A673 (cell line): ENCODE measurements around the gene SLIT3. TPM values are rescaled to one million over a fixed set of nuclear protein-coding genes. Genes with fewer than 3 reads are reported as not detected.
"Not testable (repeated sequence)": the region's sequence is repeated elsewhere in the genome, so short reads cannot be mapped to it uniquely, and the experiment has no call there.

Source experiments
- BruUV-seq: library from RNA; stranded (reverse); fragments of 400-500 nt; replicated peaks from 2 replicates; lab custom pipeline; 2021; lab: Mats Ljungman, UMichigan
- CTCF ChIA-PET: fragments of 300-600 bp; sonication (Branson Sonifier 250); formaldehyde crosslinking; loops from one replicate; lab custom pipeline; 2022; ENCODE audit warnings: antibody characterized with exemption; lab: Charles Lee
- POLR2A ChIA-PET: fragments of 300-600 bp; sonication (Branson Sonifier 250); formaldehyde crosslinking; loops from one replicate; lab custom pipeline; 2022; ENCODE audit warnings: antibody characterized with exemption; ENCODE audit not compliant: low non-redundant PET; lab: Charles Lee
- DNase-seq: peaks from one replicate; pipeline ENCODE4 v3.0.0-alpha.2; 2015; ENCODE audit warnings: low spot score
- H3K27ac ChIP-seq: fragments of 200-600 bp; sonication (generic); 2 replicates; pipeline ENCODE4 v1.5.1; 2016; ENCODE audit warnings: mixed run types, low read depth, mild to moderate bottlenecking, mixed read lengths, antibody characterized with exemption, low read length; ENCODE audit not compliant: poor library complexity, severe bottlenecking
- H3K27me3 ChIP-seq: fragments of 200-600 bp; sonication (generic); replicated peaks from 2 replicates; pipeline ENCODE4 v1.6.1; 2017; ENCODE audit warnings: mixed run types, low read depth, mild to moderate bottlenecking, mixed read lengths, antibody characterized with exemption, low read length; ENCODE audit not compliant: insufficient read depth, poor library complexity
- H3K36me3 ChIP-seq: fragments of 200-600 bp; sonication (generic); 2 replicates; pipeline ENCODE4 v1.6.1; 2016; ENCODE audit warnings: mixed run types, mild to moderate bottlenecking, mixed read lengths, antibody characterized with exemption, low read length; ENCODE audit not compliant: insufficient read depth, poor library complexity, severe bottlenecking
- H3K4me1 ChIP-seq: fragments of 200-600 bp; sonication (generic); 2 replicates; pipeline ENCODE4 v1.6.1; 2017; ENCODE audit warnings: mixed run types, mild to moderate bottlenecking, mixed read lengths, antibody characterized with exemption, low read length; ENCODE audit not compliant: insufficient read depth, poor library complexity, severe bottlenecking
- H3K4me3 ChIP-seq: fragments of 200-600 bp; sonication (generic); 2 replicates; pipeline ENCODE4 v1.5.1; 2016; ENCODE audit warnings: low read depth, mixed run types, mild to moderate bottlenecking, mixed read lengths, low read length; ENCODE audit not compliant: poor library complexity, severe bottlenecking
- H3K9me3 ChIP-seq: fragments of 200-600 bp; sonication (generic); 2 replicates; pipeline ENCODE4 v1.6.1; 2016; ENCODE audit warnings: mixed run types, low read depth, mild to moderate bottlenecking, mixed read lengths, antibody characterized with exemption, low read length; ENCODE audit not compliant: poor library complexity, severe bottlenecking
- EZH2 ChIP-seq: fragments of 200-600 bp; sonication (generic); IDR thresholded peaks from 2 replicates; pipeline ENCODE4 v1.6.1; 2017; ENCODE audit warnings: borderline replicate concordance, low read depth, mild to moderate bottlenecking, mixed read lengths, antibody characterized with exemption, low read length; ENCODE audit not compliant: poor library complexity, severe bottlenecking
- intact Hi-C: fragments of 100-400 bp; cut with micrococcal nuclease; formaldehyde crosslinking; loops from one replicate; pipeline ENCODE4 v1.10.0; 2022; ENCODE audit not compliant: unreplicated experiment
- total RNA-seq: library from RNA; stranded (reverse); gene quantifications from 2 replicates; pipeline ENCODE4 v1.2.3, GENCODE V29; 2021
- TF ChIP-seq, protein P1 (sequence below): fragments of 300-800, 200-600 bp; sonication (generic); conservative IDR thresholded peaks from 2 replicates; pipeline ENCODE4 v1.5.1; 2017; ENCODE audit warnings: low read depth, mild to moderate bottlenecking, antibody characterized with exemption, low read length, moderate library complexity, mixed read lengths

Gene SLIT3
- total RNA-seq, 1 experiment from 2014 or later, result not detected

DNA sequence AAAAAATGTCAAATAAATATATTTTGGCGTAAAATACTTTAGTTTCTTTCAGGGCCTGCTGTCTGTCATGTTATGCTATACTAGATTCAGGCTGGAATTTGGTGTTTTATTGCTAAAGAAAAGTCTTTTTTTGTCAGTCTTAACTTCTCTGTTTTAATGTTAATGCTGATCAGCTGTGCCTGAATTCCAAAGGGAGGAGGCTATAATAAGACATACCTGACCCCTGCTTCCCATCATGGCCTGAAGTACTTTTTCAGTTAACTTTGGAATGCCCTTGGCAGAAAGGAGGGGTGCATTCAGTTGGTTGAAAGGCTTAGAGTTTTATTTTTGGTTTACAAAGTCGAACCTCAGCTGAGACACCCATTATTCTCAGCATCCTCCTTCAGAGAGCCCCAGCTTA, 663.7 kb downstream of the SLIT3 start:
- Histone ChIP-seq H3K4me3 (no peak overlapping the region), H3K9me3 (no peaks in the 10 kb centered on the region), H3K27me3 (no peaks in the 10 kb centered on the region), H3K4me1 (no peaks in the 10 kb centered on the region), H3K27ac (no peak overlapping the region), H3K36me3 (no peaks in the 10 kb centered on the region)
- no TSS peak for BruUV-seq
- ChIA-PET POLR2A (no interaction called here), CTCF (no interaction called here)
- DNase-seq, result no peak
- intact Hi-C loops, result no loop called here
- TF ChIP-seq EZH2, result no peak
- TF ChIP-seq, protein P1, sequence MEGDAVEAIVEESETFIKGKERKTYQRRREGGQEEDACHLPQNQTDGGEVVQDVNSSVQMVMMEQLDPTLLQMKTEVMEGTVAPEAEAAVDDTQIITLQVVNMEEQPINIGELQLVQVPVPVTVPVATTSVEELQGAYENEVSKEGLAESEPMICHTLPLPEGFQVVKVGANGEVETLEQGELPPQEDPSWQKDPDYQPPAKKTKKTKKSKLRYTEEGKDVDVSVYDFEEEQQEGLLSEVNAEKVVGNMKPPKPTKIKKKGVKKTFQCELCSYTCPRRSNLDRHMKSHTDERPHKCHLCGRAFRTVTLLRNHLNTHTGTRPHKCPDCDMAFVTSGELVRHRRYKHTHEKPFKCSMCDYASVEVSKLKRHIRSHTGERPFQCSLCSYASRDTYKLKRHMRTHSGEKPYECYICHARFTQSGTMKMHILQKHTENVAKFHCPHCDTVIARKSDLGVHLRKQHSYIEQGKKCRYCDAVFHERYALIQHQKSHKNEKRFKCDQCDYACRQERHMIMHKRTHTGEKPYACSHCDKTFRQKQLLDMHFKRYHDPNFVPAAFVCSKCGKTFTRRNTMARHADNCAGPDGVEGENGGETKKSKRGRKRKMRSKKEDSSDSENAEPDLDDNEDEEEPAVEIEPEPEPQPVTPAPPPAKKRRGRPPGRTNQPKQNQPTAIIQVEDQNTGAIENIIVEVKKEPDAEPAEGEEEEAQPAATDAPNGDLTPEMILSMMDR, result no peak

GRCh38 chr5:168630958-168631357, 670.0 kb downstream of the SLIT3 start:
- CTCF ChIA-PET, POLR2A ChIA-PET, H3K9me3 ChIP-seq, H3K4me3 ChIP-seq, H3K27ac ChIP-seq, H3K4me1 ChIP-seq, H3K27me3 ChIP-seq, DNase-seq, BruUV-seq, H3K36me3 ChIP-seq, intact Hi-C loops: not testable (repeated sequence)

- ChIA-PET CTCF (no interaction called here), POLR2A (no interaction called here)
- no peaks in the 10 kb centered on the region for H3K9me3 ChIP-seq
- H3K4me1 ChIP-seq, result no peaks in the 10 kb centered on the region
- no peaks in the 10 kb centered on the region for H3K27me3 ChIP-seq
- H3K27ac ChIP-seq, result no peak overlapping the region
- intact Hi-C loops, result no loop called here
- BruUV-seq, result no TSS peak
- TF ChIP-seq, protein P1, result no peak
- no peak for TF ChIP-seq EZH2
- H3K4me3 ChIP-seq, result no peak overlapping the region
- no peaks in the 10 kb centered on the region for H3K36me3 ChIP-seq
- DNase-seq, result no peak
Measured at GRCh38 chr5:168624850-168625364, 676.0 kb downstream of the SLIT3 start.

DNA sequence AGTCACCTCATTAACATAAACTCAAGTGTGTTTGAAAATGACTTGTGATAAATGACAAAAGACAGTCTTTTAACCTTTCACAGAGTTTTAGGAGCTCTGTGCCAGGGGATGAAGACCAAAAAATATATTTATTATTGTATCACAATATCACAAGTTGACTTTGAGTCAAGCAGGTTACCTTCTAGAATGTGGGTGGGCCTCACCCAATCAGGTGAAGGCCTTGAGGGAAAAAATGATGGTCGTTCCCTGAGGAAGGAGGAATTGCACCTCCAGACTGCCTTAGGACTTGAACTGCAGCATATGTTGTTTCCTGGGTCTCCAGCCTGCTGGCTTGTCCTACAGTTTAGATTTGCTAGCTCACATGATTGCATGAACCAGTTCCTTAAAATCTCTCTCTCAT, 680.1 kb downstream of the SLIT3 start:
- BruUV-seq, result no TSS peak
- Histone ChIP-seq H3K27ac (no peak overlapping the region), H3K4me1 (no peaks in the 10 kb centered on the region), H3K36me3 (no peaks in the 10 kb centered on the region), H3K4me3 (no peak overlapping the region), H3K9me3 (no peaks in the 10 kb centered on the region), H3K27me3 (no peaks in the 10 kb centered on the region)
- TF ChIP-seq EZH2, result no peak
- TF ChIP-seq, protein P1, result no peak
- ChIA-PET CTCF (no interaction called here), POLR2A (no interaction called here)
- intact Hi-C loops, result no loop called here
- no peak for DNase-seq
